ENCODE results near the gene DOC2B. TPM values are rescaled to one million over a fixed set of nuclear protein-coding genes. Genes with fewer than 3 reads are reported as not detected.

The DOC2B gene
- total and polyA plus RNA-seq, 12 donors, result 2.6 to 15.7 (median 5.9) TPM

DNA sequence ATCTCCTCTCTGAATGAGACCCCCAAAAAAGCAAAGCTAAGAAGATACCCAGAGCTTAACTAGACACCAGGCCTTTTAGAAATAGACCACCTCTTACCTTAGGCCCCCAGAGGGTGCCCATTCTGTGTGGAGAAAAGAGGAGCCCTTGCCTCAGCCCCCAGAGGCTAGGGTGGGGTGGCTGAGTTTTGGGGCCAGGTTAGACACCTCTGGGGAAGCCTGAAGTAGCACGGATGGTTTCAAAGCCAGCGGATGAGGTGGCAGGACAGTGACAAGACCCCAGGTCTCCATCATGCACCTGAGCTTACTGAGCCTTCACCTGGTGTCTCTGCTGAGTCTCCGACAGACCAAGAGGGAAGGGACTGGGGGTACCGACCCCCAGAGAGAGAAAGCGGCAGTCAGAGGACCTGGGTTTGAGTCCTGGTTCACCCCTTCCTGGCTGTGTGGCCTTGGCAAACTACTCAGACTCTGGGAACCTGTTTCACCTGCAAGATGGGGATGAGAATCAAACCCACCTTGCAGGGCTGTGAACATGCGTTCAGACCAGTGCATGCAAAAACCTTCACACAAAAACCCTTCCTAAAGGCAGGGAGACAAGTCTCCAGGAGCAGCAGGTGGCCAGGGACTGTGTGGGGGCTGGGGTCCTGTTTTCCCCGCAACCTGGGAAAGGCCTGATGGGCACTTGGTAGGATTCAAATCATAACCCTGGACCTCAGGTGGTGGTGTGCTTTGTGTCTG, 36.3 kb downstream of the DOC2B start:
- intact Hi-C loops (cut with DNase I), result loop anchor here in 1 of 2 donors (2.0 to 5.0 kb wide), 2 partner anchors 242 to 557 kb away; no protein-coding TSS in a partner anchor

DNA sequence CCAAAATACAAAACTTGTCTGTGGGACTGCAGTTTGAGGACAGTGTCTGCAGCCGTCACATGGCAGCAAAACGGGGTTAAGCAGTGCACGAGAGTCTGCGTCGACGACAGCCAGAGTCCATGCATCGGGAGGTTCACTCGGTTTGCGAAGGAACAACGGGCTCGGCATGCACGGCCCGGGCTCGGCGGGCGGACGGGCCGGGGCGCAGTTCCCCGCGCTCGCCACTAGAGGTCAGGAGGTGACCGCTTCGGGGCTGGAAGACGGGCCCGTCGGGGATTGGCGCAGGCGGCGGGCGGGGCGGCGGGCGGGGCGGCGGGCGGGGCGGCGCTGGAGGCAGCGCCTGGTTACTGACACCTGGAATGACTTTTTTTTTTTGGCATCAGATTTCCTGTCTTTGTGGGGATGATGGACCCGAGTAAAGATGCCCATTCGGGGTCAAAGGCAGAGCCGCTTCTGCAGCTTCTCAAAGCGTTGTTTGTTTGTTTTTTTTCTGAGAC, 37.6 kb downstream of the DOC2B start:
- intact Hi-C loops (cut with DNase I), result loop anchor here in 1 of 2 donors (2.0 to 5.0 kb wide), 2 partner anchors 243 to 558 kb away; no protein-coding TSS in a partner anchor
- no peak overlapping the region for H3K4me3 ChIP-seq

More for the DNA sequence above, 36.3 kb downstream of the DOC2B start:
- peak; percentile 0 to 51 (median 10) for DNase-seq
- Histone ChIP-seq H3K27ac (no peak overlapping the region), H3K9me3 (replicated peaks in 1 of 3) (no peaks in the 10 kb centered on the region), H3K4me3 (no peak overlapping the region), H3K27me3 (no peaks in the 10 kb centered on the region), H3K36me3 (replicated peaks in 1 of 2) (no peaks in the 10 kb centered on the region), H3K4me1 (replicated peaks in 1 of 2) (no peaks in the 10 kb centered on the region)
- 74 to 94% (median 78%) methylated on average over 4 to 7 of the region's 7 CpGs for WGBS, 4 donors
- TF ChIP-seq, protein P1, sequence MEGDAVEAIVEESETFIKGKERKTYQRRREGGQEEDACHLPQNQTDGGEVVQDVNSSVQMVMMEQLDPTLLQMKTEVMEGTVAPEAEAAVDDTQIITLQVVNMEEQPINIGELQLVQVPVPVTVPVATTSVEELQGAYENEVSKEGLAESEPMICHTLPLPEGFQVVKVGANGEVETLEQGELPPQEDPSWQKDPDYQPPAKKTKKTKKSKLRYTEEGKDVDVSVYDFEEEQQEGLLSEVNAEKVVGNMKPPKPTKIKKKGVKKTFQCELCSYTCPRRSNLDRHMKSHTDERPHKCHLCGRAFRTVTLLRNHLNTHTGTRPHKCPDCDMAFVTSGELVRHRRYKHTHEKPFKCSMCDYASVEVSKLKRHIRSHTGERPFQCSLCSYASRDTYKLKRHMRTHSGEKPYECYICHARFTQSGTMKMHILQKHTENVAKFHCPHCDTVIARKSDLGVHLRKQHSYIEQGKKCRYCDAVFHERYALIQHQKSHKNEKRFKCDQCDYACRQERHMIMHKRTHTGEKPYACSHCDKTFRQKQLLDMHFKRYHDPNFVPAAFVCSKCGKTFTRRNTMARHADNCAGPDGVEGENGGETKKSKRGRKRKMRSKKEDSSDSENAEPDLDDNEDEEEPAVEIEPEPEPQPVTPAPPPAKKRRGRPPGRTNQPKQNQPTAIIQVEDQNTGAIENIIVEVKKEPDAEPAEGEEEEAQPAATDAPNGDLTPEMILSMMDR (IDR thresholded peaks at IDR 0.05), result no peak
- no peak for TF ChIP-seq POLR2A (IDR thresholded peaks at IDR 0.05)

DNA sequence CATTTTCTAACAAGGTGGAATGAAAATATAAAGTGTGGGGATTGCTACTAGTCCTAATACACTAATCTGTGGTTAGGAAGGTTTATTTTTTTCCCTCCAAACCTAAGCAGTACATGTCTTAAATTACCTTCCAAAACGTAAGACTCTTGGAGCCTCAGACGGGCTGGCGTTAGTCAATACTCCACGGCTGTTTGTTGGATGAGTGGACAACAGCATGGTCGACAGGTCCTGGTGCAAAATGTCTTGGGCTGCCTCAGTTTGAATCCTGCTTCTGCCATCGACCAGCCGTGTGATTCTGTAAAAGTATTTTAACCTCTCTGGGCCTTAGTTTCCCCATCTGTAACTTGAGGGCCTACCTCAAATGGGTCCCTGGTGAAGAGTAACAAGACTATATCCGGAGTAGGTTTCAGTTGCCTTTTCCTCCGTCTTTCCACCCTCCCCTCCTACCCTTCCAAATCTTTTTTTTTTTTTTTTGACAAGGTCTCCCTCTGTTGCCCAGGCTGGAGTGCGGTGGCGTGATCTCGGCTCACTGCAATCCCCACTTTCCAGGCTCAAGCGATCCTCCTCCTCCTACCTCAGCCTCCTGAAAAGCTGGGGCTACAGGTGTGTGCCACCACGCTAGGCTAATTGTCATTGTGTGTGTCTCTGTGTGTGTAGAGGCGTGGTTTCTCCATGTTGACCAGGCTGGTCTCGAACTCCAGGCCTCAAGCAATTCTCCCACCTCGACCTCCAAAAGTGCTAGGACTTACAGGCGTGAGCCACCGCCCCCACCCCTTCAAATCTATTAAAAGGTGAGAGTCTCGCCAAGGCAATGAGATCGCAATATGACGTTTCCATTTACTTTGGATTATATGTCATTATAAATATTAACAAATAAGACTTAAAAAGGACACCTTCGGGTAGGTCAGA, 38.3 kb downstream of the DOC2B start:
- Histone ChIP-seq H3K27me3 (no peaks in the 10 kb centered on the region), H3K36me3 (replicated peaks in 1 of 2) (no peaks in the 10 kb centered on the region), H3K4me1 (replicated peaks in 1 of 2) (no peaks in the 10 kb centered on the region), H3K9me3 (replicated peaks in 1 of 3) (no peaks in the 10 kb centered on the region), H3K27ac (no peak overlapping the region), H3K4me3 (no peak overlapping the region)
- no peak for TF ChIP-seq POLR2A (IDR thresholded peaks at IDR 0.05)
- TF ChIP-seq, protein P1 (IDR thresholded peaks at IDR 0.05), result no peak
- 69 to 74% (median 72%) methylated on average over 22 to 23 of the region's 23 CpGs for WGBS, 4 donors
- intact Hi-C loops (cut with DNase I), result loop anchor here in 1 of 2 donors (5.0 kb wide), 1 partner anchor 559 kb away; no protein-coding TSS in a partner anchor
- peak in 6 of 7 donors; percentile 1 to 56 (median 14) for DNase-seq

More for the DNA sequence above, 37.6 kb downstream of the DOC2B start:
- Histone ChIP-seq H3K9me3 (replicated peaks in 1 of 3) (no peaks in the 10 kb centered on the region), H3K36me3 (replicated peaks in 1 of 2) (no peaks in the 10 kb centered on the region), H3K27me3 (no peaks in the 10 kb centered on the region), H3K4me1 (replicated peaks in 1 of 2) (no peaks in the 10 kb centered on the region), H3K27ac (no peak overlapping the region)
- no peak for TF ChIP-seq POLR2A (IDR thresholded peaks at IDR 0.05)
- TF ChIP-seq, protein P1 (IDR thresholded peaks at IDR 0.05), result peak; percentile 66 to 98 (median 90)
- DNase-seq, result peak; percentile 74 to 89 (median 81)
- WGBS, 4 donors, result 1 to 12% (median 2%) methylated on average over 18 to 44 of the region's 44 CpGs
